NCI-H1436 (cell line): ENCODE results near the gene MFSD11.
"Not testable (repeated sequence)": the region's sequence is repeated elsewhere in the genome, so short reads cannot be mapped to it uniquely, and the experiment has no call there.

ENCODE experiments used
- DNase-seq: peaks from one replicate; lab custom pipeline; 2025; lab: John Stamatoyannopoulos, UW

Gene MFSD11

GRCh38 chr17:76805319-76805718, 67.4 kb downstream of the MFSD11 start:
- DNase-seq, result no peak

- not testable (repeated sequence) for DNase-seq
These were observed 68.2 kb downstream of the MFSD11 start for GRCh38 chr17:76806151-76806550.

- DNase-seq, result not testable (repeated sequence)
These were observed 68.8 kb downstream of the MFSD11 start for GRCh38 chr17:76806767-76807166.

GRCh38 chr17:76808326-76808725, 70.4 kb downstream of the MFSD11 start:
- DNase-seq, result no peak

GRCh38 chr17:76810956-76811355, 73.0 kb downstream of the MFSD11 start:
- peak; percentile 48 for DNase-seq

GRCh38 chr17:76811834-76812233, 73.9 kb downstream of the MFSD11 start:
- DNase-seq, result no peak

- DNase-seq, result no peak
These were observed 74.3 kb downstream of the MFSD11 start for GRCh38 chr17:76812263-76812662.

- DNase-seq, result no peak
These were observed 75.0 kb downstream of the MFSD11 start for GRCh38 chr17:76812968-76813367.

GRCh38 chr17:76815907-76816589, 78.1 kb downstream of the MFSD11 start:
- DNase-seq, result not testable (repeated sequence)

GRCh38 chr17:76816590-76817135, 78.7 kb downstream of the MFSD11 start:
- DNase-seq, result peak; percentile 85

GRCh38 chr17:76820039-76820438, 82.1 kb downstream of the MFSD11 start:
- DNase-seq, result peak; percentile 97

- DNase-seq, result peak; percentile 69
These were observed 82.6 kb downstream of the MFSD11 start for GRCh38 chr17:76820561-76820960.

GRCh38 chr17:76822184-76822778, 84.4 kb downstream of the MFSD11 start:
- DNase-seq, result no peak

GRCh38 chr17:76824093-76824492, 86.2 kb downstream of the MFSD11 start:
- no peak for DNase-seq

- no peak for DNase-seq
These were observed 88.6 kb downstream of the MFSD11 start for GRCh38 chr17:76826330-76827068.

GRCh38 chr17:76827736-76828135, 89.8 kb downstream of the MFSD11 start:
- DNase-seq, result no peak
